Measurements from ENCODE around the gene C1QTNF2.

C1QTNF2 gene

DNA sequence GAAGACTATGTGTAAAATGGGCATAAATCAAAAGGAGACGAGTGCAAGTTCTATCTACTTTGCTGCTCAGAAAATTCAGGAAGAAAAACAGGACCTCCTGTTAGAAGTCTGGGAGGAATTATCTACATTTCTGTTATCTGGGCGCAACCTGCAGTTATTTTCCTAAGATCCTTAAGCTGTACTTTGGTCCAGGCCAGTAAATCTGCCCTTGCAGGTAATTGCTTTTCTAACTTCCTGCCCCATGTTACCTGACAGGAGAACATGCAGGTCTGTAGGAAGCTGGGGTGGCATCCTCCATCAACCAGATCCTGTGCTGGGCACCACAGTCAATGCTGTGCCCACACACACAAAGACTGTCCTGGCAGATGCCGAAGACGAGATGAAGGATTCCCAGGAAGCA is 63.7 kb downstream of the C1QTNF2 start:
- no peak for DNase-seq (ENCODE audit: low read depth in 4 of 4, low spot score in 1 of 4)

GRCh38 chr5:160305319-160305718 is 65.1 kb downstream of the C1QTNF2 start:
- no peak for DNase-seq (ENCODE audit: low read depth in 4 of 4, low spot score in 1 of 4)

DNA sequence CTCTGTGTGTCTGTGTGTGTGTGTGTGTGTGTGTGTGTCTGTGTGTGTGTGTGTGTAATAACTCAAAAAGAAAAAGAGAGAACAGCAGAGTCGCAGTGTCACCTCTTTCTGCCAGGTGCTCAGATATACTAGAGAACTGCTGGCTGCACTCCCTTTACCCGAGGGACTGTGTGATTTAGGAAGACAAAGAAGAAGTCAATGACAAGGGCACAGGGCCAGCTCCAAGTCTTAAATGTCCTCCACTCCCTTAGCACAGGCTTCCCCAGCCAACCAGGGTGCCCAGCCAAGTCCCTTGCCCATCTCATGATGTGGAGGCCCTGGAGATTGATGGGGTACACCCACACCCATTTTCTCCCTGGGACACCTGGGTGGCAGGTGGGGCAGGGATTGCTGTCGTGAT is 66.7 kb downstream of the C1QTNF2 start:
- DNase-seq (ENCODE audit: low read depth in 4 of 4, low spot score in 1 of 4), result no peak

DNA sequence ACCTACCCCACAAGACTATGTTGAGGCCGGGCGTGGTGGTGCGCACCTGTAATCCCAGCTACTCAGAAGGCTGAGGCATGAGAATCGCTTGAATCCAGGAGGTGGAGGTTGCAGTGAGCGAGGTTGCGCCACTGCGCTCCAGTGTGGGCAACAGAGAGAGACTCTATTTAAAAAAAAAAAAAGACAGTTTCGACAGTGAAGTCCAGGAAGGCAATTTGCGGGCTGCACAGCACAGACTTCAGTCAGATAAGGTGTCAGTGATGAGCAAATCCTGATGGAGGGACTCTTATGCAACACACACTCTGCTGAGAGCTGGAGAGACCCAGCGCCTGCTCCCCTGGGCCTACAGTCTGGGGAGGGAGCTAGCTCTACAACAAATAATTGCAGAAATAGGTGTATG is 72.2 kb downstream of the C1QTNF2 start:
- no peak for DNase-seq (ENCODE audit: low read depth in 4 of 4, low spot score in 1 of 4)

- no peak for DNase-seq (ENCODE audit: low read depth in 4 of 4, low spot score in 1 of 4)
These were observed 72.7 kb downstream of the C1QTNF2 start for GRCh38 chr5:160297776-160298175.
